CD4-positive, alpha-beta T cell (primary cell): ENCODE data around the gene CWF19L2. TPM values are rescaled to one million over a fixed set of nuclear protein-coding genes. Genes with fewer than 3 reads are reported as not detected.

Experiments used
- ATAC-seq: fragments of 200-7000 bp; cut with Tn5 transposase; one replicate; pipeline ENCODE4 v1.10.0; 2022; ENCODE audit warnings: mild to moderate bottlenecking; ENCODE audit not compliant: poor library complexity
- CTCF ChIA-PET: fragments of 350-600 bp; sonication (Branson Sonifier 250); formaldehyde crosslinking; loops from one replicate; lab custom pipeline; 2021; ENCODE audit warnings: antibody characterized with exemption, inconsistent platforms; lab: Charles Lee
- POLR2A ChIA-PET: fragments of 350-600 bp; sonication (Branson Sonifier 250); formaldehyde crosslinking; loops from one replicate; lab custom pipeline; 2021; ENCODE audit warnings: antibody characterized with exemption, inconsistent platforms; lab: Charles Lee
- DNase-seq, 14 experiments: peaks; one replicate each; pipeline ENCODE4 v3.0.0-alpha.2; 2013 to 2020; ENCODE audit warnings: mixed read lengths in 2 of 14
- H3K27ac ChIP-seq, 2 donors: one replicate each; pipeline versions ENCODE4 v1.5.1 to v1.7.0; 2013; ENCODE audit warnings: low read length in 2 of 2, low read depth in 1 of 2, mild to moderate bottlenecking in 1 of 2
- H3K27me3 ChIP-seq, 2 experiments: 1 replicate in 1 of 2; 2 replicates in 1 of 2; pipeline versions ENCODE4 v1.6.1 to v1.7.0; 2013; ENCODE audit warnings: low read length in 2 of 2, control low read depth in 1 of 2, mild to moderate bottlenecking in 1 of 2, moderate library complexity in 1 of 2; ENCODE audit not compliant: insufficient read depth in 2 of 2, control insufficient read depth in 1 of 2
- H3K36me3 ChIP-seq: one replicate; pipeline ENCODE4 v1.6.1; 2013; ENCODE audit warnings: low read length, control low read depth; ENCODE audit not compliant: insufficient read depth
- H3K4me1 ChIP-seq: one replicate; pipeline ENCODE4 v1.6.1; 2013; ENCODE audit warnings: low read length, control low read depth; ENCODE audit not compliant: insufficient read depth
- H3K4me3 ChIP-seq: one replicate; pipeline ENCODE4 v1.5.1; 2013; ENCODE audit warnings: mild to moderate bottlenecking, low read length, moderate library complexity
- H3K9me3 ChIP-seq, 2 experiments: 1 replicate in 1 of 2; 2 replicates in 1 of 2; pipeline versions ENCODE4 v1.6.1 to v1.7.0; 2013; ENCODE audit warnings: low read length in 2 of 2, mild to moderate bottlenecking in 2 of 2, control low read depth in 1 of 2, moderate library complexity in 1 of 2; ENCODE audit not compliant: control insufficient read depth in 1 of 2, insufficient read depth in 1 of 2
- H3K27ac Mint-ChIP-seq: one replicate; pipeline ENCODE4 v1.8.0; 2020; ENCODE audit warnings: mixed read lengths
- H3K27me3 Mint-ChIP-seq: one replicate; pipeline ENCODE4 v1.8.0; 2021; ENCODE audit warnings: mixed read lengths
- H3K36me3 Mint-ChIP-seq: one replicate; pipeline ENCODE4 v1.8.0; 2021; ENCODE audit warnings: low read depth, mixed read lengths
- H3K4me1 Mint-ChIP-seq: one replicate; pipeline ENCODE4 v1.8.0; 2021; ENCODE audit warnings: low read depth, mixed read lengths
- H3K4me3 Mint-ChIP-seq: one replicate; pipeline ENCODE4 v1.8.0; 2020; ENCODE audit warnings: mild to moderate bottlenecking, mixed read lengths
- H3K9me3 Mint-ChIP-seq: one replicate; pipeline ENCODE4 v1.8.0; 2020; ENCODE audit warnings: mixed read lengths
- CTCF ChIP-seq: fragments of 200-600 bp; IDR thresholded peaks from one replicate; pipeline ENCODE4 v1.8.0; 2022; ENCODE audit warnings: antibody characterized with exemption, mild to moderate bottlenecking
- intact Hi-C, 2 experiments: fragments of 100-400 bp; cut with DNase I in 1 of 2; cut with micrococcal nuclease in 1 of 2; formaldehyde crosslinking; loops; one replicate each; pipeline versions ENCODE4 v1.15.1 to v1.9.0; 2023 to 2025; cut with DNase I, micrococcal nuclease
- total RNA-seq, 174 experiments: library from RNA in 2 of 174; stranded (reverse) in 2 of 174; gene quantifications; one replicate each; pipeline ENCODE4 v1.2.3 and lab custom pipeline; 2021 to 2026

The CWF19L2 gene
- total RNA-seq, 2 experiments from 2014 or later = 21.2 to 21.8 TPM

DNA sequence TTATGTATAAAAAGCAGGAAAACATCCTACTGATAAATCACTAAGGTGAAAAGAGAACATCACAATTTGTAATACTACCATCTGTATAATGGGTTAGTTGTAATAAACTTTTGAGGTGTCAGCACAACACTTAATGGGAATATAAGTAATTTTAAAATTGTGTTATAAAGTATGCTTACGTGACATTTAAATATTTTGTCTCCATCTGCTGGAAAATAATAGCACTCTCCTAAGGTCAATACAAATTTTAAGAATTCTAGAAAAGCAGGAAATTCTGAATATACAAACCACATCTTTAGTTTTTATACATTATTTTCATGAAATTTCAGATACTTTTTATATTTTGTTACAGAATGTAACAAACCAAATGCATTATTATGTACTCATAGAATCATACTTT lies 19.5 kb downstream of the CWF19L2 start:
- H3K9me3 Mint-ChIP-seq = no peaks in the 10 kb centered on the region
- CTCF ChIA-PET = no interaction called here
- peaks cover 89% of the 10 kb centered on the region for H3K36me3 Mint-ChIP-seq
- peaks cover 11% of the 10 kb centered on the region for H3K4me1 Mint-ChIP-seq
- H3K27me3 Mint-ChIP-seq = no peaks in the 10 kb centered on the region
- ATAC-seq (no peak), DNase-seq (no peak)
- no peak for TF ChIP-seq CTCF
- Histone ChIP-seq H3K27ac (no peak overlapping the region), H3K9me3 (no peaks in the 10 kb centered on the region), H3K27me3 (no peaks in the 10 kb centered on the region), H3K36me3 (peaks cover 57% of the 10 kb centered on the region), H3K4me1 (no peaks in the 10 kb centered on the region), H3K4me3 (no peak overlapping the region)
- no peak overlapping the region for H3K4me3 Mint-ChIP-seq
- intact Hi-C loops = no loop called here
- POLR2A ChIA-PET = no interaction called here
- no peak overlapping the region for H3K27ac Mint-ChIP-seq

DNA sequence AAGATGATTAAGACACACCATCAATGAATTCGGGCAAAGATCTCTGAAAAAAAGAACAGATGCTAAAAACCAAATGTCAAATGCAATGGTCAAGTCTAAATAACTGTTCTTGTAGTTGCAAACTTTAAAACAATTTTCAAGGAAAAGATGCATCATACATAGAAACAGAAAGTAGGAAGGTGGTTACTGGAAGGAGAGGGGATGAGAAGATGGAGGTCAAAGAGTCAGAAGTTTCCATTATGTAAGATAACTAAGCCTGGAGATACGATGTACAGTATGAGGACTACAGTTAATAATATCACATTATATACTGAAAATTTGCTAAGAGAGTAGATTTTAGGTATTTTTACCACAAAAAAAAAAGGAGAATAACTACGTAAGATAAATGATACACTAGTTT lies 27.1 kb downstream of the CWF19L2 start:
- no peak for DNase-seq
- no peaks in the 10 kb centered on the region for H3K9me3 ChIP-seq
- no peaks in the 10 kb centered on the region for H3K27me3 ChIP-seq
- Mint-ChIP-seq H3K9me3 (no peaks in the 10 kb centered on the region), H3K36me3 (peaks cover 84% of the 10 kb centered on the region), H3K4me1 (no peaks in the 10 kb centered on the region), H3K27ac (no peak overlapping the region), H3K4me3 (no peak overlapping the region), H3K27me3 (no peaks in the 10 kb centered on the region)
- H3K36me3 ChIP-seq = peaks cover 39% of the 10 kb centered on the region
- H3K4me1 ChIP-seq = no peaks in the 10 kb centered on the region
- TF ChIP-seq CTCF = no peak
- POLR2A ChIA-PET = interaction anchor here (0.8 kb wide), 1 partner anchor 20 kb away, joined by 3 read pairs; no protein-coding TSS in a partner anchor
- CTCF ChIA-PET = no interaction called here
- H3K27ac ChIP-seq = no peak overlapping the region
- no peak for ATAC-seq
- intact Hi-C loops = no loop called here
- no peak overlapping the region for H3K4me3 ChIP-seq

GRCh38 chr11:107427569-107428180 lies 29.9 kb downstream of the CWF19L2 start:
- TF ChIP-seq CTCF = no peak
- POLR2A ChIA-PET = no interaction called here
- H3K27me3 ChIP-seq = no peaks in the 10 kb centered on the region
- H3K4me3 ChIP-seq = no peak overlapping the region
- ATAC-seq (no peak), DNase-seq (no peak)
- H3K4me1 ChIP-seq = no peaks in the 10 kb centered on the region
- no peak overlapping the region for H3K27ac Mint-ChIP-seq
- H3K36me3 Mint-ChIP-seq = peaks cover 77% of the 10 kb centered on the region
- intact Hi-C loops = no loop called here
- H3K4me3 Mint-ChIP-seq = no peak overlapping the region
- CTCF ChIA-PET = no interaction called here
- no peak overlapping the region for H3K27ac ChIP-seq
- H3K4me1 Mint-ChIP-seq = no peaks in the 10 kb centered on the region
- H3K27me3 Mint-ChIP-seq = no peaks in the 10 kb centered on the region
- H3K9me3 ChIP-seq = no peaks in the 10 kb centered on the region
- H3K9me3 Mint-ChIP-seq = no peaks in the 10 kb centered on the region
- peaks cover 37% of the 10 kb centered on the region for H3K36me3 ChIP-seq
